Measurements from ENCODE around the gene LRTM1. TPM values are rescaled to one million over a fixed set of nuclear protein-coding genes. Genes with fewer than 3 reads are reported as not detected.

LRTM1 gene
- total RNA-seq: not detected

- no peak for TF ChIP-seq CTCF (IDR thresholded peaks at IDR 0.05)
- Mint-ChIP-seq H3K9me3 (no peaks in the 10 kb centered on the region), H3K36me3 (ENCODE audit: low read depth) (no peaks in the 10 kb centered on the region), H3K4me1 (ENCODE audit: low read depth) (no peaks in the 10 kb centered on the region), H3K27ac (no peak within 1 kb of the TSS), H3K4me3 (no peak within 1 kb of the TSS), H3K27me3 (no peaks in the 10 kb centered on the region)
- ATAC-seq (no peak), DNase-seq (no peak)
- intact Hi-C loops (cut with micrococcal nuclease): no loop called here
- POLR2A ChIA-PET: no interaction called here
- CTCF ChIA-PET: no interaction called here
Observed at GRCh38 chr3:54928046-54928770, at the start of gene LRTM1. TSS of gene LRTM1 (minus strand) at chr3:54928059. CDS start at chr3:54927911, 148 bp downstream.

- Mint-ChIP-seq H3K27me3 (no peaks in the 10 kb centered on the region), H3K9me3 (peaks cover 2% of the 10 kb centered on the region), H3K27ac (no peak overlapping the region), H3K4me1 (ENCODE audit: low read depth) (no peaks in the 10 kb centered on the region), H3K4me3 (no peak overlapping the region), H3K36me3 (ENCODE audit: low read depth) (no peaks in the 10 kb centered on the region)
- DNase-seq: no peak
- no peak for TF ChIP-seq CTCF (IDR thresholded peaks at IDR 0.05)
- intact Hi-C loops (cut with micrococcal nuclease): no loop called here
- POLR2A ChIA-PET: no interaction called here
- no peak for ATAC-seq
- CTCF ChIA-PET: no interaction called here
Observed at GRCh38 chr3:54977439-54977838, 49.6 kb upstream of the LRTM1 start.

GRCh38 chr3:54970895-54971294 is 43.0 kb upstream of the LRTM1 start:
- ChIA-PET CTCF (no interaction called here), POLR2A (no interaction called here)
- H3K27ac Mint-ChIP-seq: no peak overlapping the region
- no peaks in the 10 kb centered on the region for H3K36me3 Mint-ChIP-seq (ENCODE audit: low read depth)
- intact Hi-C loops (cut with micrococcal nuclease): no loop called here
- no peak for TF ChIP-seq CTCF (IDR thresholded peaks at IDR 0.05)
- no peak overlapping the region for H3K4me3 Mint-ChIP-seq
- H3K27me3 Mint-ChIP-seq: peaks cover 2% of the 10 kb centered on the region
- ATAC-seq: no peak
- peaks cover 3% of the 10 kb centered on the region for H3K9me3 Mint-ChIP-seq
- H3K4me1 Mint-ChIP-seq (ENCODE audit: low read depth): no peaks in the 10 kb centered on the region
- DNase-seq: no peak

- Mint-ChIP-seq H3K27ac (no peak overlapping the region), H3K27me3 (peaks cover 2% of the 10 kb centered on the region), H3K4me3 (no peak overlapping the region), H3K4me1 (ENCODE audit: low read depth) (no peaks in the 10 kb centered on the region), H3K36me3 (ENCODE audit: low read depth) (no peaks in the 10 kb centered on the region), H3K9me3 (peaks cover 3% of the 10 kb centered on the region)
- POLR2A ChIA-PET: interaction anchor here (0.8 kb wide), 1 partner anchor 924 kb away, joined by 3 read pairs; no protein-coding TSS in a partner anchor
- no peak for ATAC-seq
- TF ChIP-seq CTCF (IDR thresholded peaks at IDR 0.05): no peak
- intact Hi-C loops (cut with micrococcal nuclease): no loop called here
- CTCF ChIA-PET: no interaction called here
- DNase-seq: no peak
Observed at GRCh38 chr3:54969652-54970051, 41.8 kb upstream of the LRTM1 start.

GRCh38 chr3:54968546-54969172 is 40.8 kb upstream of the LRTM1 start:
- ChIA-PET CTCF (no interaction called here), POLR2A (no interaction called here)
- Mint-ChIP-seq H3K27me3 (peaks cover 2% of the 10 kb centered on the region), H3K4me3 (no peak overlapping the region), H3K36me3 (ENCODE audit: low read depth) (no peaks in the 10 kb centered on the region), H3K4me1 (ENCODE audit: low read depth) (no peaks in the 10 kb centered on the region), H3K9me3 (peaks cover 3% of the 10 kb centered on the region), H3K27ac (no peak overlapping the region)
- TF ChIP-seq CTCF (IDR thresholded peaks at IDR 0.05): no peak
- DNase-seq (no peak), ATAC-seq (no peak)
- intact Hi-C loops (cut with micrococcal nuclease): no loop called here
